GM04504 (cell line): ENCODE data around the gene CRIP1.

Source experiments
- DNase-seq: peaks from one replicate; pipeline ENCODE4 v3.0.0-alpha.2; 2012; ENCODE audit warnings: low read depth

Gene CRIP1

GRCh38 chr14:105480807-105481801, 5.6 kb upstream of the CRIP1 start:
- peak; percentile 79 for DNase-seq

- DNase-seq: peak; percentile 98
Measured at GRCh38 chr14:105481886-105482457, 4.7 kb upstream of the CRIP1 start.

DNA sequence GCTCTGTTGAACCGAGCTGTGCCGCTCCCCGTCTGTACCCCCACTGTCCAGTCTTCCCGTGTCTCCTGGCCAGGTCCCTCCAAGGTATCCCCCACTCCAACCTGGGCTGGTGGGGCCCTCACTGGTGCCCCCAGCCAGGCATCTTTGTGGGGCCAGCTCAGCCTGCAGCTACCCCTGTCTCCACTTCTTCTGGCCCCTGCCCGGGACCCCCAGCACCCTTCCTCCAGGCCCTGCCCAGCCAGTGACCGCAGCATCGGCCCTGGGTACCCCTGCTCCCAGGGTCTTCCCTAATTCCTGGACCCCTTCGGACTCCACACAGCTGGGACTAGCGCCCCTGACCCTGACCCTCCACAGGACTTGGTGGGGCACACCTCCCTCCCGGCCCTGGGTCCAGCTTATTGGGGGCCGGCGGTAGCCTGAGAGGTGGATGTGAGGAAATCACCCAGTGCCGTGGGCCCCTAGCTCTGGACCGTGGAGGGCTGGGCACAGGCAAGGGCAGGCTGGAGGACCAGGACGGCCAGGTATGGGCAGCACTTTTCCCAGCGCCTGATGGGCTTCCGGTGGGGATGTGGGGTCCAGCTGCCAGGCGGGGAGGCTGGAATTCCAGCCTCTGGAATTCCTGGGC, 4.1 kb upstream of the CRIP1 start:
- DNase-seq: no peak

- DNase-seq: no peak
Measured at GRCh38 chr14:105483300-105484068, 3.2 kb upstream of the CRIP1 start.

DNA sequence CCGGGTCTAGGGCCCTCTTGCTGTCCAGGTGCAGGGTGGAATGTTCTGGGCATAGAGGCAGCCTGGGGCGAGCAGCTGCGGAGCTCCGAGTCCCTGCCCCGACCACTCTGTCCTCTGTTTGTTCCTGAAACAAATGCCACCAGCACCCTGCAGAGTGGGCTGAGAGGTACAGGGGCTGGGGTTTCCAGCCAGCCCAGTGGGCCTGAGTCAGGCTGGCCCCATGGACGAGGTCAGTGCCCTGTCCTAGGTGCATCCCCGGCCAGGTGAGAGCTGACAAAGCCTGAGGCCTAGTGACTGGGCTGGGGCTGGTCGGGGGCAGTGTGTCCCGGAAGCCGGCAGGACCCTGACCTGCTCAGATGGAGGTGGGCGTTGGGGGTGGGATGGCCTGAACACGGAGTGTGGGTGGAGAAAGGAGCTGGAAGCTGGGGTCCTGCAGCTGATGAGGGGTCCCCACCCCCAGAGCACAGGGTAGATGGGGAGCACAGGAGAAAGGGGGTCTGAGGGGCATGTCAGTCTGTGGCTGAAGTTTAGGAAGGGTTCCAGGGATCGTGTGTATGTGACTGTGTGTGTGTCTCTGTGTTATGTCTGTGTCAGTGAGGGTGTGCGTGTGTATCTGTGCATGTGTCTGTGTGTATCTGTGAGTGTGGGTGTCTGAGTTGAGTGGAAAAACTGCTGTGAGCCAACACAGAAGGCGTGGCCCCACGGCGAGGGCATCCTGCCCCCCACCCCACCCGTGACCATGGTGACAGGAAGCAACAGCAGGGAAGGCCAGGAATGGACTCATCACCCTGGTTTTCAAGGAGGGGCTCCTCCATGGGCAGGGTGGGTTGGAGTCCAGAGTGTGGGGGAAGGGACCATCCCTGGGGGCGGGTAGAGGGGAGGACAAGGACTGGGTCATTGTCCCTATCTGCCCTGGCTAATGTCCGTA, 2.4 kb upstream of the CRIP1 start:
- DNase-seq: no peak

GRCh38 chr14:105484997-105485393, 1.7 kb upstream of the CRIP1 start:
- no peak for DNase-seq

DNA sequence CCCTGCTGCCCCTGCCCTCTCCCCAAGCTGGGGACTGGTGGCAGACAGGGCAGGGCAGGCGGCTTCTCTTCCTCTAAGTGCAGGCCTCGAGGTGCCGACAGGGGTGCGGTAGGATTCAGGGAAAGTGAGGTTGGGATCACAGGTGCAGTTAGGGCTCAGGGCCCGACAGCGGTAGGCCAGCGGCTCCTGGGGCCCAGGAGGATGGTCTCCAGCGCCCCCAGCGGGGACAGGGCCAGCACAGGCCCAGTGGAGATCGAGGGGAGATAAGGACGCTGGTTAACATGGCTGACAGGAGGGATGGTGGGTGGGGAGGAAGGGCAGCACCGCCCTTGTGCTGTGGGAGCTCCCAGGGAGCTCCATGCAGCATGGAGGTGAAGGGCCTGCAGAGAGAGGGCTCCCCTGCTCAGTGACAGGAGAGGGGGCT, 935 bp upstream of the CRIP1 start:
- no peak for DNase-seq

DNA sequence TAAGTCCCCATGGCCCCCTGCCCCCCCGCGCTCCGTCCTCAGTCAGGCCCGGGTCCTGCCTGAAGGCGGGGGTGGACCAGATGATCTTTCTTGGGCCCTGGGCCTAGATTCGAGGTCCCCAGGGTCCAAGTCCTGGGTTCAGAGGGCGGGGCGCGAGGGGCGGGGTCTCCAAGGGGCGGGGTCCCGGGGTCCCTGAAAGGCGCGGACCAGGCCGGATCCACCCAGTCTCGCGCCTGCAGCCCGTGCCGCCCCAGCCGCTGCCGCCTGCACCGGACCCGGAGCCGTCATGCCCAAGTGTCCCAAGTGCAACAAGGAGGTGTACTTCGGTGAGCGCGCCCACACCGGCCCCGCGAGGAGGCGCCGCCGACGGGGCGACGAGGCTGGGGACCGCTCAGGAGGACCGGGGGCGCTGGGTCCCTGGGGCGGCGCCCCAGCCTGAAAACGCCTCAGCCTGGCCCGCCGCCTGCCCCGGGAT, 325 bp downstream of the CRIP1 start:
- DNase-seq: no peak

DNA sequence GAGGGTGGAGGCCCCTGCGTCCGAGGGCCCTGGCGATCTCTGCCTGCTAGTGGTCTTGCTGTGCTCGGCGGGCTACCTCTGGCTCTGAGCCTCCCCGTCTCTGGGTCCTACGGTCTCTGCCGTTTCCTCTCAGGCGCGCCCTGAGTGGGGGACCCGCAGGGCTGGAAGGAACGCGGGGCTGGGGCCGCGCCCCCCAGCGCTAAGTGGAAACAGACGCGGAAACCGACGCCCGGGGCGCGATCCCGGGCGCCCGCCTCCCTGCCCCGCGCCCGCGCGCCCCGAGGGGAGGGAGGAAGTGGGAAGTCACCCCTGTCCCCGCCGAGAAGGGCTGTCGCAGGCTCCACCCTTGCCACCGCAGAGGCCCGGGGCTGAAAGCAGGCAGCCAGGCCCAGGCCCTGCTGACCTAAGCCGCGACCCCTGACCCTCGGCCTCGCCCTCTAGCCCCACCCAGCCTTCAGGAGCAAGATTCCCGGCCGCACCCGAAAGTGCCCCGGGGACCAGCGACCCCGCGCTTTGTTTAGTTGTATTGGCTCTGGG, 831 bp downstream of the CRIP1 start:
- DNase-seq: no peak

GRCh38 chr14:105487986-105488777, 1.5 kb downstream of the CRIP1 start:
- DNase-seq: no peak

DNA sequence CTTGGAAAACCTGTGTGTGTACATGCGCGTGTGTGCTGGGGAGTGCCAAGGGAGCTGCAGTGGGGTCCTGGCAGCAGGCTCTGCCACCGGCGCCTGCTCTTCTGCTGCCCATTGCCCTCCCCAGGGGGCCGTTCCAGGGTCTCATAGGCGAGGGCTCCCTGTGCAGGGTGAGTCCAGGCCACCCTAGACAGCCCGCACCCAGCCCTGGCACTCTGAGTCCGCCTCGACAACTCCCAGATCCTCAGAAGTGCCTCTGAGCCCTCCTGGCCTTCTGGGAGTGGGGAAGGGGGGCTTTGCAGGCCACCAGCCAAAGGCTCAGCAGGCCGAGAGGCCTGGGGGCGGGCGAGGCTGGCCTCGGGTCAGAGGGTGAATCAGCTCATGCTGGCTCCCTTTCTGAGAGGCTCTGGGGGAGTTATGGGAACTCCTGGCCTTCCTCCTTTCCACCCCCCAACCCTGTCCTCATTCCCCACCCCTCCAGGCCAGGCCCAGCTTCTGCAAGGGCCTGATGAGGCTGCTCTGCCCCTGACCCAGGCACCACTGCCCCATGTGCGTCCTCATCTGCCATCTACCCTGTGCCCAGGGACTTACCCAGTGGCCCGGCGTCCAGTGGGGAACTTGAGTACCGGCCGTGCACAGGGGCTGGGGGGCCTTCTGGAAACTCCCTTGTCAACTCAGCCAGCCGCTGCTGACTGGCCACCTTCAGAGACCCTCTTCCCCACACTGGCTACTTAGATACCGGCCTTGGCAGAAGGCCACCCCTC, 2.3 kb downstream of the CRIP1 start:
- no peak for DNase-seq

- DNase-seq: peak; percentile 62
Measured at GRCh38 chr14:105489542-105490266, 3.0 kb downstream of the CRIP1 start.

GRCh38 chr14:105490267-105490571, 3.5 kb downstream of the CRIP1 start:
- DNase-seq: no peak

DNA sequence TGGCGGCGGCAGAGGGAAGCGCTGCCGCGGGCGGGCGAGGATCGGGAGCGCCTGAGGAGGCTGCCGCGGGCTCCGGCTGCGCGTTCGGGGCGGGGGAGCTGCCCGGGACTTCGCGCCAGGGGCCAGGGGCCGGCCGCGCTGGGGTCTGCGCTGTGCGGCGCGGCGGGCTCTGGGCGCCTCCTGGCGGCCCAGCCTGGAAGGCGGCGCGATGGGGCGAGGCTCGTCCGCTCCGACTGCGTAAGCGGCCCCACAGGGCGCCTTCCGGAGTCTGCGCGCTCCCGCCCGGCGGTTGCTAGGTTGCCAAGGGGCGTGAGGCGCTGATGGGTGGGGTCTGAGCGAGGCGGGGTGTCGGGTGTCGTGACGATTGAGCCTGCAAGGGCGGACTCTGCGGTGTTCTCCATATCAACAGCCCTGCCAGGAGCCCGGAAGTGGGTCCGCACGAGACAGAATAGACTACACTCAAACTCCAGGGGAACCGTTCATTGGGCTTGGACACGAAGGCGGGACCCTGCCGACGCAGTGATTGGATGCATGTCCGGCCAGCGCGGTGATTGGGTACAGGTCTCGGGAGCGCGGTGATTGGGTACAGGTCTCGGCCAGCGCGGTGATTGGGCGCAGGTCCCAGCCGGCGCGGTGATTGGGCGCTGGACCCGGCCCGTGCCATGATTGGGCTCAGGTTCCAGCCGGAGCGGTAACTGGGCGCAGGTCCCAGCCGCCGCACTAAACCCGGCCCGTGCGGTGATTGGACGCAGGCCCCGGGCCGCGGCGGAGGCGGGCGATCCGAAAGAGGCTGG, 4.1 kb downstream of the CRIP1 start, which contains the start of gene TEDC1:
TEDC1 (plus strand) TSS at position 675 of the 794 bp plus-strand sequence. CDS start 130 bp downstream, outside the sequence.
- peak; percentile 100 for DNase-seq

- no peak for DNase-seq
Measured at GRCh38 chr14:105491366-105491973, 4.8 kb downstream of the CRIP1 start.

DNA sequence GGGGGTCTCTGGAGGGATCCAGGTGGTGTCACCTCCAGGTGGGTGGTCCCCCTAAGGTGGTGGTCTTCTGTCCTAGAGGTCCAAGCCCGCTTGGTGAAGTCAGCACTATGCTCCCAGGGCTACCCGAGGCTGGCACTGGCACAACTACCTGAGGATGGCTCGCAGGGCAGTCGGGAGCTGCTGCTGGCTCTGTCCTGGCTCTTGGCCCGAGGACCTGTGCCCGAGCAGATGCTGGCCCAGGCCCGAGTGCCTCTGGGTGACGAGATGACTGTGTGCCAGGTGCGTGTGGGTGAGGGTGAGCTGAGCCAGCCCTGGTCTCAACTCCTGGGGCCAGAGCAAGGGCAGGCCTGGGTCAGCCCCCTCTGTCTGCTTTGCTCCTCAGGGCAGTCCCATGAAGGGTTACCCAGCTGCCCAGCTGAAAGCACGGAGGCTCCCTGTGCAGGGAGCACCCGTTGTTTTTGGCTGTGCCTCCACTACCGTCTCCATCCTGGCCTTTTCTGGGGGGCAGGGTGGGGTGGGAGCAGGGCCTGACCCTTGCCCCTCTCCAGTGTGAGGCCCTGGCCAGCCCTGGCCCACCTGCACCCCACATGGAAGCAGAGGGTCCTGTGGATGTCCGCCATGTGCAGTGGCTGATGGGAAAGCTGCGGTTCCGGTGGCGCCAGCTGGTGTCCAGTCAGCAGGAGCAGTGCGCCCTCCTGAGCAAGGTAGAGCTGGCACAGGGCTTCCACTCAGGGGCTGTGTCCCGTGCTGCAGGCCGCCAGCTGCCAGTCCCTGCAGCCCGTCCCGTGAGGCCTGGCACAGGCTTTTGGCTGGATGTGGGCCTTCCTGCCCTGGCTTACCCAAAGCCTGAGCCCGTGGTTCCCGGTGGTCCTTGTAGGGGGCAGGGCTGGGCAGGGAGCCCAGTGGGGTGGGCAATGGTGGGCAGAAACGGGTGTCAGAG, 5.6 kb downstream of the CRIP1 start:
- DNase-seq: no peak
